ENCODE data around the gene ABR. TPM values are rescaled to one million over a fixed set of nuclear protein-coding genes. Genes with fewer than 3 reads are reported as not detected.

ABR gene
- polyA plus RNA-seq, 1 donor from 2014 or later = 34.5 TPM

GRCh38 chr17:1006054-1006453 is 173.7 kb downstream of the ABR start:
- Histone ChIP-seq H2AFZ (ENCODE audit: low read depth, low read length) (no peak overlapping the region), H3K4me3 (ENCODE audit: low read length) (no peak overlapping the region), H3K9me2 (ENCODE audit: insufficient read depth, low read length) (no peaks in the 10 kb centered on the region), H3K9me3 (ENCODE audit: low read length) (no peaks in the 10 kb centered on the region), H3K27ac (ENCODE audit: low read length) (no peak overlapping the region), H3K36me3 (ENCODE audit: insufficient read depth, low read length) (no peaks in the 10 kb centered on the region), H3K9ac (ENCODE audit: low read length) (no peak overlapping the region), H3K4me2 (ENCODE audit: low read length) (no peak overlapping the region), H4K20me1 (ENCODE audit: insufficient read depth) (no peaks in the 10 kb centered on the region), H3F3A (ENCODE audit: insufficient read depth, low read length, poor library complexity, severe bottlenecking) (no peaks in the 10 kb centered on the region), H3K27me3 (ENCODE audit: insufficient read depth, low read depth, low read length) (no peaks in the 10 kb centered on the region), H3K79me2 (replicated peaks; ENCODE audit: insufficient read depth, low read length) (no peaks in the 10 kb centered on the region)
- TF ChIP-seq EP300 (conservative IDR thresholded peaks at IDR 0.05; ENCODE audit: poor library complexity, severe bottlenecking) (no peak), REST (IDR thresholded peaks at IDR 0.05; ENCODE audit: borderline replicate concordance) (no peak), POLR2AphosphoS5 (IDR thresholded peaks at IDR 0.05) (no peak), TAF1 (IDR thresholded peaks at IDR 0.05; ENCODE audit: low read depth) (no peak), EZH2 (IDR thresholded peaks at IDR 0.05; ENCODE audit: borderline replicate concordance, insufficient read depth, low read length, poor library complexity, severe bottlenecking) (no peak), MXI1 (conservative IDR thresholded peaks at IDR 0.05; ENCODE audit: poor library complexity, severe bottlenecking) (no peak), RAD21 (conservative IDR thresholded peaks at IDR 0.05) (no peak), SMC3 (conservative IDR thresholded peaks at IDR 0.05; ENCODE audit: poor library complexity) (no peak)
- TF ChIP-seq, protein P1, sequence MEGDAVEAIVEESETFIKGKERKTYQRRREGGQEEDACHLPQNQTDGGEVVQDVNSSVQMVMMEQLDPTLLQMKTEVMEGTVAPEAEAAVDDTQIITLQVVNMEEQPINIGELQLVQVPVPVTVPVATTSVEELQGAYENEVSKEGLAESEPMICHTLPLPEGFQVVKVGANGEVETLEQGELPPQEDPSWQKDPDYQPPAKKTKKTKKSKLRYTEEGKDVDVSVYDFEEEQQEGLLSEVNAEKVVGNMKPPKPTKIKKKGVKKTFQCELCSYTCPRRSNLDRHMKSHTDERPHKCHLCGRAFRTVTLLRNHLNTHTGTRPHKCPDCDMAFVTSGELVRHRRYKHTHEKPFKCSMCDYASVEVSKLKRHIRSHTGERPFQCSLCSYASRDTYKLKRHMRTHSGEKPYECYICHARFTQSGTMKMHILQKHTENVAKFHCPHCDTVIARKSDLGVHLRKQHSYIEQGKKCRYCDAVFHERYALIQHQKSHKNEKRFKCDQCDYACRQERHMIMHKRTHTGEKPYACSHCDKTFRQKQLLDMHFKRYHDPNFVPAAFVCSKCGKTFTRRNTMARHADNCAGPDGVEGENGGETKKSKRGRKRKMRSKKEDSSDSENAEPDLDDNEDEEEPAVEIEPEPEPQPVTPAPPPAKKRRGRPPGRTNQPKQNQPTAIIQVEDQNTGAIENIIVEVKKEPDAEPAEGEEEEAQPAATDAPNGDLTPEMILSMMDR (IDR thresholded peaks at IDR 0.05; ENCODE audit: poor library complexity, severe bottlenecking) = no peak

DNA sequence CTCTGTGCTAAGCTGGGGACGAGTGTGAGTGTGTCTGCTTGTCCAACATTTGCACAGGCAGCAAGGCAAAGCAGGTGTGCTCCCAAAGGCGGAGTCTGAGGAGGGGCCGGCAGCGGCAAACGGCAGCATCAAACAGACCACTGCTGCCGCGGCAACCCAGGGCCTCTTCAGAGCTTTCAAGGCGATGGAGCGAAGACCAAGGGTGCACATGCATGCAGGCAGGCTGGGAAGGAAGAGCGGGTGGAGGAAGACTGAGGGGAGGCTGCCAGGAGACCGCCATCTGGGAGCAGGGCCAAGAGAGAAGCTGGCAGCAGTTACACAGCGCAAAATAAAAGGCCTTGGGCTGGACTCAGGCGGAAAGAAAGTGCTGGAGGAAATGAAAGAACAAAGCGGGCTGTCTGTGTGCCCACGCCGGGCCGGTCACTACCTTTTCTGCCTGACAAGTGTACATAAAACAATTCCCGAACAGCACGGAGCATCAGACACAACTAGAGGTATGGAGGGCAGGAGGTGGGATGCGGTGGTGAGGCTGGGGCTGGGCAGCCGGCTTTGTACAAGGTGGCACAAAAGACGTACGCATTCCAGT is 174.3 kb downstream of the ABR start:
- Histone ChIP-seq H3K4me3 (ENCODE audit: low read length) (no peak overlapping the region), H4K20me1 (ENCODE audit: insufficient read depth) (no peaks in the 10 kb centered on the region), H3K9ac (ENCODE audit: low read length) (no peak overlapping the region), H3K9me3 (ENCODE audit: low read length) (no peaks in the 10 kb centered on the region), H3K79me2 (replicated peaks; ENCODE audit: insufficient read depth, low read length) (no peaks in the 10 kb centered on the region), H3K9me2 (ENCODE audit: insufficient read depth, low read length) (no peaks in the 10 kb centered on the region), H3K27me3 (ENCODE audit: insufficient read depth, low read depth, low read length) (no peaks in the 10 kb centered on the region), H3K27ac (ENCODE audit: low read length) (no peak overlapping the region), H3F3A (ENCODE audit: insufficient read depth, low read length, poor library complexity, severe bottlenecking) (no peaks in the 10 kb centered on the region), H2AFZ (ENCODE audit: low read depth, low read length) (no peak overlapping the region), H3K36me3 (ENCODE audit: insufficient read depth, low read length) (no peaks in the 10 kb centered on the region), H3K4me2 (ENCODE audit: low read length) (no peak overlapping the region)
- TF ChIP-seq, protein P1 (IDR thresholded peaks at IDR 0.05; ENCODE audit: poor library complexity, severe bottlenecking) = no peak
- TF ChIP-seq MXI1 (conservative IDR thresholded peaks at IDR 0.05; ENCODE audit: poor library complexity, severe bottlenecking) = no peak
- no peak for TF ChIP-seq POLR2AphosphoS5 (IDR thresholded peaks at IDR 0.05)
- TF ChIP-seq REST (IDR thresholded peaks at IDR 0.05; ENCODE audit: borderline replicate concordance) = no peak
- TF ChIP-seq TAF1 (IDR thresholded peaks at IDR 0.05; ENCODE audit: low read depth) = no peak
- TF ChIP-seq SMC3 (conservative IDR thresholded peaks at IDR 0.05; ENCODE audit: poor library complexity) = no peak
- no peak for TF ChIP-seq EP300 (conservative IDR thresholded peaks at IDR 0.05; ENCODE audit: poor library complexity, severe bottlenecking)
- no peak for TF ChIP-seq RAD21 (conservative IDR thresholded peaks at IDR 0.05)
- no peak for TF ChIP-seq EZH2 (IDR thresholded peaks at IDR 0.05; ENCODE audit: borderline replicate concordance, insufficient read depth, low read length, poor library complexity, severe bottlenecking)
